Measurements from ENCODE around the gene GCLM. TPM values are rescaled to one million over a fixed set of nuclear protein-coding genes. Genes with fewer than 3 reads are reported as not detected.
"Not testable (repeated sequence)": the region's sequence is repeated elsewhere in the genome, so short reads cannot be mapped to it uniquely, and the experiment has no call there.

GCLM gene
- 10 to 100 TPM in 2 of 6 donors, 1 to 10 TPM in 4; 5.9 to 13.6 (median 9.7) TPM for polyA plus RNA-seq (ENCODE audit: low read depth in 6 of 6)

GRCh38 chr1:93909146-93910050 is at the start of gene GCLM:
GCLM (minus strand) TSS chr1:93909430; CDS start chr1:93909163, 267 bp downstream.
- H3K4me3 Mint-ChIP-seq: peak within 1 kb of the TSS; percentile 86 to 97 (median 92)
- no peaks in the 10 kb centered on the region for H3K36me3 Mint-ChIP-seq
- H3K27me3 Mint-ChIP-seq: peaks cover 0 to 23% (median 8%) of the 10 kb centered on the region in 3 donors
- peak; percentile 90 for DNase-seq
- ATAC-seq (ENCODE audit: low read depth in 2 of 2): peak; percentile 89 to 92
- peak within 1 kb of the TSS; percentile 85 to 97 (median 92) for H3K27ac Mint-ChIP-seq
- peaks cover 15 to 24% (median 22%) of the 10 kb centered on the region in 3 donors for H3K4me1 Mint-ChIP-seq
- H3K9me3 Mint-ChIP-seq: peaks cover 0 to 3% (median 0%) of the 10 kb centered on the region in 7 donors

GRCh38 chr1:93958726-93959100 is 49.5 kb upstream of the GCLM start:
- Mint-ChIP-seq H3K27me3 (peaks cover 16 to 38% (median 18%) of the 10 kb centered on the region in 3 donors), H3K9me3 (peaks cover 22 to 45% (median 33%) of the 10 kb centered on the region in 7 donors), H3K4me3 (no peak overlapping the region), H3K4me1 (no peaks in the 10 kb centered on the region), H3K27ac (no peak overlapping the region), H3K36me3 (peaks cover 4 to 44% of the 10 kb centered on the region in 2 donors)
- DNase-seq: no peak
- no peak for ATAC-seq (ENCODE audit: low read depth in 2 of 2)

GRCh38 chr1:93958032-93958725 is 48.9 kb upstream of the GCLM start:
- Mint-ChIP-seq H3K4me3 (no peak overlapping the region), H3K4me1 (no peaks in the 10 kb centered on the region), H3K36me3 (peaks cover 4 to 44% of the 10 kb centered on the region in 2 donors), H3K9me3 (peaks cover 23 to 48% (median 34%) of the 10 kb centered on the region in 7 donors), H3K27me3 (peaks cover 16 to 36% (median 18%) of the 10 kb centered on the region in 3 donors), H3K27ac (no peak overlapping the region)
- DNase-seq (no peak), ATAC-seq (ENCODE audit: low read depth in 2 of 2) (no peak)

- Mint-ChIP-seq H3K4me3 (no peak overlapping the region), H3K4me1 (no peaks in the 10 kb centered on the region), H3K27me3 (peaks cover 12 to 26% (median 13%) of the 10 kb centered on the region in 3 donors), H3K9me3 (peaks cover 38 to 70% (median 49%) of the 10 kb centered on the region in 7 donors), H3K36me3 (peaks cover 13 to 56% of the 10 kb centered on the region in 2 donors), H3K27ac (no peak overlapping the region)
- DNase-seq: no peak
- no peak for ATAC-seq (ENCODE audit: low read depth in 2 of 2)
Measured at GRCh38 chr1:93955765-93956164, 46.5 kb upstream of the GCLM start.

GRCh38 chr1:93947002-93947686 is 37.9 kb upstream of the GCLM start:
- H3K4me1 Mint-ChIP-seq; H3K4me3 Mint-ChIP-seq; ATAC-seq (ENCODE audit: low read depth in 2 of 2); DNase-seq: not testable (repeated sequence)
- peaks cover 13 to 39% (median 23%) of the 10 kb centered on the region in 7 donors for H3K9me3 Mint-ChIP-seq
- H3K27ac Mint-ChIP-seq: peak overlapping the region in 1 of 6 donors; percentile 15
- peaks cover 11 to 38% (median 16%) of the 10 kb centered on the region in 3 donors for H3K27me3 Mint-ChIP-seq
- peaks cover 14 to 19% of the 10 kb centered on the region in 2 donors for H3K36me3 Mint-ChIP-seq

- DNase-seq: no peak
- Mint-ChIP-seq H3K36me3 (no peaks in the 10 kb centered on the region), H3K4me1 (no peaks in the 10 kb centered on the region), H3K27ac (no peak overlapping the region), H3K4me3 (no peak overlapping the region), H3K27me3 (peaks cover 0 to 5% (median 0%) of the 10 kb centered on the region in 3 donors), H3K9me3 (peaks cover 4 to 33% (median 13%) of the 10 kb centered on the region in 7 donors)
- no peak for ATAC-seq (ENCODE audit: low read depth in 2 of 2)
Measured at GRCh38 chr1:93938461-93939145, 29.4 kb upstream of the GCLM start.

- H3K4me3 Mint-ChIP-seq: no peak overlapping the region
Measured at GRCh38 chr1:93937997-93938396, 28.8 kb upstream of the GCLM start.

GRCh38 chr1:93925206-93925605 is 16.0 kb upstream of the GCLM start:
- ATAC-seq (ENCODE audit: low read depth in 2 of 2): no peak
- no peak overlapping the region for H3K4me3 Mint-ChIP-seq
- peaks cover 3 to 28% (median 18%) of the 10 kb centered on the region in 7 donors for H3K9me3 Mint-ChIP-seq
- no peaks in the 10 kb centered on the region for H3K4me1 Mint-ChIP-seq
- peaks cover 0 to 24% (median 13%) of the 10 kb centered on the region in 3 donors for H3K27me3 Mint-ChIP-seq
- DNase-seq: no peak
- no peak overlapping the region for H3K27ac Mint-ChIP-seq
- H3K36me3 Mint-ChIP-seq: peaks cover 0 to 5% of the 10 kb centered on the region in 2 donors

More at GRCh38 chr1:93937997-93938396, 28.8 kb upstream of the GCLM start:
- DNase-seq: no peak
- Mint-ChIP-seq H3K4me1 (no peaks in the 10 kb centered on the region), H3K36me3 (no peaks in the 10 kb centered on the region), H3K27me3 (peaks cover 0 to 5% (median 0%) of the 10 kb centered on the region in 3 donors), H3K27ac (no peak overlapping the region), H3K9me3 (peaks cover 6 to 36% (median 13%) of the 10 kb centered on the region in 7 donors)
- ATAC-seq (ENCODE audit: low read depth in 2 of 2): no peak

GRCh38 chr1:93919780-93920179 is 10.6 kb upstream of the GCLM start:
- ATAC-seq (ENCODE audit: low read depth in 2 of 2) (no peak), DNase-seq (no peak)
- no peaks in the 10 kb centered on the region for H3K36me3 Mint-ChIP-seq
- no peaks in the 10 kb centered on the region for H3K4me1 Mint-ChIP-seq
- no peak overlapping the region for H3K4me3 Mint-ChIP-seq
- no peaks in the 10 kb centered on the region for H3K9me3 Mint-ChIP-seq
- peaks cover 0 to 22% (median 8%) of the 10 kb centered on the region in 3 donors for H3K27me3 Mint-ChIP-seq
- H3K27ac Mint-ChIP-seq: no peak overlapping the region

GRCh38 chr1:93917302-93917701 is 8.1 kb upstream of the GCLM start:
- no peak overlapping the region for H3K27ac Mint-ChIP-seq
- DNase-seq (no peak), ATAC-seq (ENCODE audit: low read depth in 2 of 2) (no peak)
- peaks cover 0 to 1% (median 0%) of the 10 kb centered on the region in 7 donors for H3K9me3 Mint-ChIP-seq
- no peak overlapping the region for H3K4me3 Mint-ChIP-seq
- peaks cover 0 to 45% (median 19%) of the 10 kb centered on the region in 3 donors for H3K27me3 Mint-ChIP-seq
- no peaks in the 10 kb centered on the region for H3K36me3 Mint-ChIP-seq
- H3K4me1 Mint-ChIP-seq: peaks cover 0 to 3% (median 0%) of the 10 kb centered on the region in 3 donors

GRCh38 chr1:93910880-93911279 is 1.6 kb upstream of the GCLM start:
- not testable (repeated sequence) for H3K9me3 Mint-ChIP-seq, H3K27ac Mint-ChIP-seq
- H3K4me3 Mint-ChIP-seq: peak overlapping the region in 1 of 8 donors; percentile 89

GRCh38 chr1:93910305-93910704 is 1.1 kb upstream of the GCLM start:
- ATAC-seq (ENCODE audit: low read depth in 2 of 2) (no peak), DNase-seq (no peak)
- H3K36me3 Mint-ChIP-seq: no peaks in the 10 kb centered on the region
- peaks cover 0 to 3% (median 0%) of the 10 kb centered on the region in 7 donors for H3K9me3 Mint-ChIP-seq
- H3K4me3 Mint-ChIP-seq: peak overlapping the region; percentile 41 to 96 (median 90)
- peak overlapping the region in 4 of 6 donors; percentile 15 to 97 (median 91) for H3K27ac Mint-ChIP-seq
- H3K4me1 Mint-ChIP-seq: peaks cover 15 to 23% (median 16%) of the 10 kb centered on the region in 3 donors
- H3K27me3 Mint-ChIP-seq: peaks cover 0 to 30% (median 16%) of the 10 kb centered on the region in 3 donors

More at GRCh38 chr1:93910880-93911279, 1.6 kb upstream of the GCLM start:
- ATAC-seq (ENCODE audit: low read depth in 2 of 2); DNase-seq; H3K36me3 Mint-ChIP-seq: not testable (repeated sequence)
- peaks cover 0 to 35% (median 19%) of the 10 kb centered on the region in 3 donors for H3K27me3 Mint-ChIP-seq
- peaks cover 15 to 23% (median 16%) of the 10 kb centered on the region in 3 donors for H3K4me1 Mint-ChIP-seq
